Epithelial cell of proximal tubule (primary cell): Measurements from ENCODE around the gene CHMP4A. TPM values are rescaled to one million over a fixed set of nuclear protein-coding genes. Genes with fewer than 3 reads are reported as not detected.
"Not testable (repeated sequence)": the region's sequence is repeated elsewhere in the genome, so short reads cannot be mapped to it uniquely, and the experiment has no call there.

Experiments
- DNase-seq: peaks from one replicate; pipeline ENCODE4 v3.0.0-alpha.2; 2011; ENCODE audit warnings: low read depth
- H3K4me3 ChIP-seq: 2 replicates; pipeline ENCODE4 v1.5.1; 2011; ENCODE audit warnings: low read depth, mild to moderate bottlenecking, low read length
- total RNA-seq: library from RNA; depleted of rRNA; stranded (reverse); fragments of >200 nt; gene quantifications from 2 replicates; pipeline ENCODE4 v1.2.3, GENCODE V29; 2015
- TF ChIP-seq, protein P1 (sequence below): conservative IDR thresholded peaks from 2 replicates; pipeline ENCODE4 v1.5.1; 2012; ENCODE audit warnings: low read depth, mild to moderate bottlenecking, low read length

CHMP4A gene
- total RNA-seq, 1 donor from 2014 or later: 88.4 TPM

DNA sequence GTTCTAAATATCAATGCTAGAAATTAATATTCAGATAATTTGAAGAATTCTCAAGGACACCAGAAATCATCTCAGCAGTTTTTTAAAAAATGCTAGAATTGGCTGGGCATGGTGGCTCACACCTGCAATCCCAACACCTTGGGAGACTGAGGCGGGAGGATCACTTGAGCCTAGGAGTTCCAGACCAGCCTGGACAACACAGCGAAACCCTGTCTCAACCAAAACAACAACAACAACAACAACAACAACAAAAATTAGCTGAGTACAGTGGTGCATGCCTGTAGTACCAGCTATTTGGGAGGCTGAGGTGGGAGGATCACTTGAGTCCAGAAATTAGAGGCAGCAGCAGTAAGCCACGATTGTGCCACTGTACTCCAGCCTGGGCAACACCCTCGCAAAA lies 5.8 kb upstream of the CHMP4A start:
- no peak overlapping the region for H3K4me3 ChIP-seq

DNA sequence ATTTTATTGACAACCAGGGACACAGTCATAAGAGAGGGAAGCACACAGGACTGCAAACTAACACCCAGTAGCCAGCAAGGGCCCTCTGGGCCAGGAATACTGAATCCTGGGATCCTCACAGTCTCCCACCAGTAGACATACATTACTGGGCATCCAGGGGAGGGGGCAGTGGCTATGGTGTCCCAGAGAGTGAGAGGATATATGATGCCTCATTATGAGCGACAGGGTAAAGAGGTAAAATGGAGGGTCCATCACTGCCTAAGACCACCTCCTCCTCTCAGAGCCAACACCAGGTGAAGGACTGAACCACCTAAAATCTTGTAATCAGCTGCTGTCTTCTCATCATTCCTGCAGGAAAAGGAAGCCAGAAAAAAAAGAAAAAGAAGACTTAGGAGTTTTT lies 3.6 kb upstream of the CHMP4A start:
- DNase-seq, H3K4me3 ChIP-seq: not testable (repeated sequence)

More for the DNA sequence above, 5.8 kb upstream of the CHMP4A start:
- TF ChIP-seq, protein P1, sequence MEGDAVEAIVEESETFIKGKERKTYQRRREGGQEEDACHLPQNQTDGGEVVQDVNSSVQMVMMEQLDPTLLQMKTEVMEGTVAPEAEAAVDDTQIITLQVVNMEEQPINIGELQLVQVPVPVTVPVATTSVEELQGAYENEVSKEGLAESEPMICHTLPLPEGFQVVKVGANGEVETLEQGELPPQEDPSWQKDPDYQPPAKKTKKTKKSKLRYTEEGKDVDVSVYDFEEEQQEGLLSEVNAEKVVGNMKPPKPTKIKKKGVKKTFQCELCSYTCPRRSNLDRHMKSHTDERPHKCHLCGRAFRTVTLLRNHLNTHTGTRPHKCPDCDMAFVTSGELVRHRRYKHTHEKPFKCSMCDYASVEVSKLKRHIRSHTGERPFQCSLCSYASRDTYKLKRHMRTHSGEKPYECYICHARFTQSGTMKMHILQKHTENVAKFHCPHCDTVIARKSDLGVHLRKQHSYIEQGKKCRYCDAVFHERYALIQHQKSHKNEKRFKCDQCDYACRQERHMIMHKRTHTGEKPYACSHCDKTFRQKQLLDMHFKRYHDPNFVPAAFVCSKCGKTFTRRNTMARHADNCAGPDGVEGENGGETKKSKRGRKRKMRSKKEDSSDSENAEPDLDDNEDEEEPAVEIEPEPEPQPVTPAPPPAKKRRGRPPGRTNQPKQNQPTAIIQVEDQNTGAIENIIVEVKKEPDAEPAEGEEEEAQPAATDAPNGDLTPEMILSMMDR: no peak
- DNase-seq: no peak

DNA sequence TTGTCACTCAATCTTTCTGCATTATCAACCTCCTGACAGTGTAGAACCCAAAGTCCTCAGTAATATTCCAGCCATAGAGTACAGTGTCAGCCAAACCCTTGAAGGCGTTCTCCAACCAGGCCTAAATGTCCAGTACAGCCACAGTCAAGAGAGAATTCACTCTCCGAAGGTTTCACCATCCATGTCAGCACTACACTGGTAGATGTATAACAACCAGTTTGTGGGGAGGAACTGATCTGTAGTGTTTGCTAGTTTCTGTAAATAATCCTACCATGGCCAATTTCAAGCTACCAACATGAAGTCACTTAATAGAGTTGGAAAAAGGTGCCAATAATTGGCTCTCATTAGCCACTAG lies 3.0 kb upstream of the CHMP4A start:
- peak overlapping the region; percentile 86 for H3K4me3 ChIP-seq
- TF ChIP-seq, protein P1: no peak

DNA sequence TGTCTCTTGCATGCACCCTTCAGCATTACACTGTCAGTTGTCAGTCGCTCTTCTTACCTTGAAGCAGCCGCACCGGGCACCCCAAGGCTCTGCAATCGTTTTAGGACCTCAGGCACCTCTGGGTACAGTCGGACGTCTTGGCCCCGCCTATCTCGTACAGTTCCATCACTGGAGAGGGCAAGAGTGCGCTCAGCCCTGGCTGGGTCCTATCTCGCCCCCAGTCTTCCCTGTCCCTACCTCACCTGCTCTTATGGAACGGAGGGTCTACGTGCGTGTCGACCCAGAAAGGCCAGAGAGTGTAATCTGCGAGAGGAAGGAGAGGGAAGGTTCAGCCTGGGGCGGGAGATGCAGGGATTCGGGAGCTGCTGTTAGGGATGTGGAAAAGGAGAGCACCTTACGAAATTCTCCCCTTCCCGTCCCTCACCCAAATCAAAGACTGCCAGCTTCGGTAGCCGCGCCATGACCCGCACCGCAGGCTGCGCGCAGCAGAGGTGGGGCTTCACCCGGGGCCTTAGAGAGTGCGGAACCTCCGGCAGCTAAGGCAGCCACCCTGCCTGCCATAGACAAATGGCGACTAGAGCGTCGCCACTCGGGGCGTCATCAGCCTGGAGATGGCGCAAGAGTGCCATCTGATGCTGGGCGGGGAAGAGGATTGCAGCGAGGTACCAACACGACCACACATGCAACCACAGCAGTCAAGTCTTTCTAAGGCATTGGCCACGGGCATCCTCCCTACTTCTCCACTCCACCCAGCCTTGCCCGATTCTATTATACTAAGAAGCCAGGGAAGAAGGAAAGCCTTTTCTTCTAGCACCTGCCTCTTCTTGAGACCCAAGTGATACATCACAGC lies 2.4 kb upstream of the CHMP4A start, which contains the start of gene MDP1:
MDP1 (minus strand) TSS at position 572 of the 850 bp plus-strand sequence; CDS start at position 461, 111 bp downstream.
- TF ChIP-seq, protein P1: peak; percentile 53
- DNase-seq: no peak
- H3K4me3 ChIP-seq: peak within 1 kb of the TSS; percentile 86

More for the DNA sequence above, 3.0 kb upstream of the CHMP4A start:
- no peak for DNase-seq

DNA sequence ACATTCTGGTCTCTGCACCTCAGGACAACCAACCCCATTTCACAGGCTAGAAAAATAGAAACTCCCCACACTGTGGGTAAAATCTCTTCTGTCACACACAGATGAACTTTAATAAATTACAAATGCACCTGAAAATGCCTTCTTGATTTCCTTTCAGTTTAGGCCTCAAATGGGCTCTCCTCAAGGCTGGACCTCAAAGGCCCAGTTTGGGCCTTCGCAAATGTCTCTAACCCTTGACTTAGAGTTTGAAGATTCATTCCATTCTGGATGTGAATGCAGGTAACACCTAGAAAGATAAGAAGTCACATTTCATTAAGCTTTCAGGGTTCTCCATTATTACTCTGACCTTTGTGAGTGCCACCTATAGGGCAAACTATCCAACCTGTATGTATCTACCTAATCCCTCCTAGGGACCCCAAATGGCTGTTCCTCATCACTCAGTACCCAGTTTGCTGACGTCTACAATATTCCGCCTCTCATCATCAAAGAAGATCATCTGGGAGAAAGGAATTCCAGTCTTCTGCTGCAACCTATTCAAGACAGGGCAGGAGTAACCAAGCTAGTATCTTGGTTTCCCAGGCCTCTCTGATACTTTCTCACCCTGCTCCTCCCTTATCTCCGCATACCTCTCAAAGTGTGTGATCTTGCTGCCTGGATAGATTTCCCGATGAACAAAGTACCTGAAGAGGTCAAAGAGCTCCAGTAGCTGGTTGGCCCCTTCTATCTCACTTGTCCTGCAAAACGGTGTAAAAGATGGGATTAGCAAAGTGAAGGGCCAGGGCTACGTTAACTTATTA lies 776 bp upstream of the CHMP4A start:
- H3K4me3 ChIP-seq: peak overlapping the region; percentile 86
- DNase-seq: no peak
- TF ChIP-seq, protein P1: no peak

DNA sequence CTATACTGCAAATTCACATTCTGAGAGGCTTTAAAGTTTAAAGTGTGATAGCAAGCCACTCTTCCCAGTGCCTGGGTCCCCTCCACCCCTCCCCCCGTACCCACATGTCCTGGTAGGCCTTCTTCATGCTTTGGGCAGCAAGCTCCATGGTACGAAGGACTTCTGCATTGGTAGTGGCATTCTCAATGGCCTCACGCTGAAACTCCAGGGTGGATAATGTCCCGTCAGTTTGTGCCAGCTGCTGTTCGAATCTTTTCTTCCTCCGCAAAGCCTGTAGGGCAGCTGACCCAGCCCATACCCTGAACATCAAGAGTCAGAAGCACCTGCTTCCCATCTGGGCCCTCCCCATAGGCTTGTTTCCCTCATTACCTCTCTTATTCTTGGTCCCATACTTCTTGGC lies 2.0 kb downstream of the CHMP4A start:
- no peak overlapping the region for H3K4me3 ChIP-seq
- TF ChIP-seq, protein P1: no peak
- DNase-seq: no peak

DNA sequence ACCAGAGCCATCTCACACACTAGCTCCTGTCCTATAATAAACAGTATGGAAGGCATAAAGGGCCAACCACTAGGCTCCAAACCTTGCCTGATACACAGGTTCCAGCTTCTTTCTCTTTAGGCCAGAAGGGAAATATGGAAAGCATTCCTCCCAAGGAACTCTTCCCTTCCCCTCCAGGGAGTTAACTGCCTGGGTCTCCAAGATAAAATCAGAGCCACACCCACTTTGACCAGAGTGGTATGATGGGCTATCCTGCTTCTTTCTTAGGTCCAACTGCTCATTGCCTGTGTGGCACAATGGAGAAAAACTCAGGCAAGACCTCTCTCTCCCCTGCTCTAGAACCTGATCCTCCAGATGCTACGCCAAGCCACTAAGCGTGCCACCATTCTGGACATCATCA lies 5.7 kb downstream of the CHMP4A start:
- H3K4me3 ChIP-seq: no peak overlapping the region
- TF ChIP-seq, protein P1: no peak
- DNase-seq: no peak
